ENCODE measurements around the gene FAM200C.

FAM200C gene

DNA sequence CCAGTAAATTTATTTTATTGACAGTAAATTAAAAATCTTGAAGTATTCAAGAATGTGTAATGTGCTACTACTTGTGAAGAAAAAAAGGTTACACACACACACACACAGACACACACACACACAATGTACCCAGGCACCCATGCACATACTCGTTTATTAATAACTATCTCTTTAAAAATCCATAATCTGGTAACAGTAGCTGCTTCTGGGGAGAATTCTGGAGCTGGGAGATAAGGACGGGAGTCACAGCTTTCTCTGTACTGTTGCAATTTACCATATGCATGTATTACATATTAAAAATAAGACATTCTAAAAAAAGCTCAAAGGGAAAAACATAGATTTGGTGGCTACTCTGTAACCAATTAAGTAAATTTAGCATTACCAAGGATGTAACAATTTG, 21.5 kb downstream of the FAM200C start:
- DNase-seq (ENCODE audit: low read depth): no peak
- TF ChIP-seq, protein P1, sequence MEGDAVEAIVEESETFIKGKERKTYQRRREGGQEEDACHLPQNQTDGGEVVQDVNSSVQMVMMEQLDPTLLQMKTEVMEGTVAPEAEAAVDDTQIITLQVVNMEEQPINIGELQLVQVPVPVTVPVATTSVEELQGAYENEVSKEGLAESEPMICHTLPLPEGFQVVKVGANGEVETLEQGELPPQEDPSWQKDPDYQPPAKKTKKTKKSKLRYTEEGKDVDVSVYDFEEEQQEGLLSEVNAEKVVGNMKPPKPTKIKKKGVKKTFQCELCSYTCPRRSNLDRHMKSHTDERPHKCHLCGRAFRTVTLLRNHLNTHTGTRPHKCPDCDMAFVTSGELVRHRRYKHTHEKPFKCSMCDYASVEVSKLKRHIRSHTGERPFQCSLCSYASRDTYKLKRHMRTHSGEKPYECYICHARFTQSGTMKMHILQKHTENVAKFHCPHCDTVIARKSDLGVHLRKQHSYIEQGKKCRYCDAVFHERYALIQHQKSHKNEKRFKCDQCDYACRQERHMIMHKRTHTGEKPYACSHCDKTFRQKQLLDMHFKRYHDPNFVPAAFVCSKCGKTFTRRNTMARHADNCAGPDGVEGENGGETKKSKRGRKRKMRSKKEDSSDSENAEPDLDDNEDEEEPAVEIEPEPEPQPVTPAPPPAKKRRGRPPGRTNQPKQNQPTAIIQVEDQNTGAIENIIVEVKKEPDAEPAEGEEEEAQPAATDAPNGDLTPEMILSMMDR (IDR thresholded peaks at IDR 0.05; ENCODE audit: low read length, missing control alignments): no peak
- H3K4me3 ChIP-seq (replicated peaks; ENCODE audit: low read depth, low read length): no peak overlapping the region

DNA sequence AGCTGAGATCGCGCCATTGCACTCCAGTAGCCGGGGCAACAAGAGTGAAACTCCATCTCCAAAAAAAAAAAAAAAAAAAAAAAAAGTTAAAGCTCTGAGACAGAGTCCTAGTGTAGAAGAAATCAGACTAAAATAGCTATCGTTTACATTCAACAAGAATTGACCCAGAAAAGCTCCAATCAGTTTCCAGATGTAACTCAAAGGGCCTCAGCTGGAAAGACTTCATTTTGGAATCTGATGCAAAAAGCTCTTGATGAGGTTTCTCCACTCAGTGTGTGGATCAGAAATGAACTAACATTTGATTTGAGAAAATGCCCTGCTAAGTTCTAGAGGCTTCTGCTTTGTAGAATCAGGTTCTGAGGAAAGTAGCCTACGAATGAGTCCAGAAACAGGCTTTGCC, 22.2 kb downstream of the FAM200C start:
- no peak for DNase-seq (ENCODE audit: low read depth)
- TF ChIP-seq, protein P1 (IDR thresholded peaks at IDR 0.05; ENCODE audit: low read length, missing control alignments): no peak
- H3K4me3 ChIP-seq (replicated peaks; ENCODE audit: low read depth, low read length): no peak overlapping the region

DNA sequence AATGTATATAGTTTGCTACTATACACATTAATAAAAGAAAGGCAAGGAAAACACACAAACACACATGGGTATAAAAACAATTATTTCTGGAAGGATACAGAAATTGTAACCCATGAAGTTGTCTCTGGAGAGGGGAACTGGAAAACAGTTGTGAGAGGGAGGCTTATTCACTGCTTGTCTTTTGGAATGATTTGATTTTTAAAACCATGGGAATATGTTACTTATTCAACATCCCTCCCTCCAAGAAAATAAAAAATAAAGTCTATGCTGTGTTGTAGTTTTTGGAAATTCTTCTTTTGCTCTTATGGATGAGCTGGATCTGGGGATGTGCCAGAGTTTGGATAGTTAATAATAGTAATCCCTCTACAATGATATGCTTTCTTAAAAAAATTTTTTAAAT, 23.4 kb downstream of the FAM200C start:
- no peak for DNase-seq (ENCODE audit: low read depth)
- no peak overlapping the region for H3K4me3 ChIP-seq (replicated peaks; ENCODE audit: low read depth, low read length)
- TF ChIP-seq, protein P1 (IDR thresholded peaks at IDR 0.05; ENCODE audit: low read length, missing control alignments): no peak

DNA sequence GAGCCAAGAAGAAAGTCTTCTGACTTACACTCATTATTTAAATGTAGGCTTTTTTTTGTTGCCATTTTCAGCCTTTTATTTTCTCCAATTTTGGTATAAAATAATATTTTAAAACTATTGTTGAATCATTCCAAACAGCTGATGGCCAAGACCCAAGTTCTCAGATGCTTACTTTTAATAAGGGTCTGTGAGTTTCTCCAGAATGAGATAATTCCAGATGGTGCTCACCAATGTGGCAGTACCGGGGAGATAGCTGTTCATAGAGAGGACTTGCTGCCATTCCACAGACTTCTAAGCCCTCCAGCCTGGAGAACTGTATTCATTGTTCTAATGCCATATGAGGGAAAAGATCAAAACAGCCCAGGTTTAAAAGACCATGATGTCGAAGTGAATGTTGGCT, 24.2 kb downstream of the FAM200C start:
- no peak for DNase-seq (ENCODE audit: low read depth)
- TF ChIP-seq, protein P1 (IDR thresholded peaks at IDR 0.05; ENCODE audit: low read length, missing control alignments): no peak
- no peak overlapping the region for H3K4me3 ChIP-seq (replicated peaks; ENCODE audit: low read depth, low read length)

DNA sequence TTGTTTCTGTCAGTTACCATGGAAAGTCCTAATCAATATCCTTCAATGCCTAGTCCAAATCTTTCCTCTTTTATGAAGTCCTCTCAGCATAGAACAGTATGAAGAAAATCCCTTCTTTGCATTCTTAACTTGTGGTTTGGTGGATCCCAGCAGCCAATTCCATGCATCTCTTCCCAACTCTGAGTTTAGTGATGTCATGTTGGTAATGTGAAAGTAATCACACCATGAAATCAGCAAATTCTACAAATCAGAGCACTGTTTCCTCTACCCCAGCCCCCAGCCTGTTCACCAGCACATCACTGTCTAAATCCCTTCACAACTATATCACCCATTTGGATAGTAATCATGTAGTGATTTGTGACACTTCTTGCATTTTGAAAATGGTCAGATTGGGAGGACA, 24.7 kb downstream of the FAM200C start:
- DNase-seq (ENCODE audit: low read depth): no peak
- no peak overlapping the region for H3K4me3 ChIP-seq (replicated peaks; ENCODE audit: low read depth, low read length)
- TF ChIP-seq, protein P1 (IDR thresholded peaks at IDR 0.05; ENCODE audit: low read length, missing control alignments): no peak

DNA sequence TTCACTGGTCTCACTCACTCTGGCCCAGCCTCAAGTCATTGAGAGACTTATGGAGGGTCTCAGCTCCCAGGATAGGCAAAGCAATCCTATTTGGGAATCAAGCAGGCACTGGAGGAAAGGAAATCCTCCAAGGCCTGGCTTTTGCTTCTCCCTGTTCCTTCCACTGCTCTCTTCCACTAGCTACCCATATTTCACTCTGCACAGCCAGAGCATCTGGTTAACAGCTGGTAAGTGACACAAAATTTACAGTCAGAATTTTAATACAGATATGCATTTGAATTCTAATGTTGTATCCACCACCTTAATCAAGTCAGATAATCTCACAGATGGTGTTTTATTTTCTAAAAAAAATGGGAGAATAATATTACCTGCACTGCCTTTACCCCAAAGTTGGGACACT, 28.6 kb downstream of the FAM200C start:
- DNase-seq (ENCODE audit: low read depth): no peak
- H3K4me3 ChIP-seq (replicated peaks; ENCODE audit: low read depth, low read length): no peak overlapping the region
- TF ChIP-seq, protein P1 (IDR thresholded peaks at IDR 0.05; ENCODE audit: low read length, missing control alignments): no peak

DNA sequence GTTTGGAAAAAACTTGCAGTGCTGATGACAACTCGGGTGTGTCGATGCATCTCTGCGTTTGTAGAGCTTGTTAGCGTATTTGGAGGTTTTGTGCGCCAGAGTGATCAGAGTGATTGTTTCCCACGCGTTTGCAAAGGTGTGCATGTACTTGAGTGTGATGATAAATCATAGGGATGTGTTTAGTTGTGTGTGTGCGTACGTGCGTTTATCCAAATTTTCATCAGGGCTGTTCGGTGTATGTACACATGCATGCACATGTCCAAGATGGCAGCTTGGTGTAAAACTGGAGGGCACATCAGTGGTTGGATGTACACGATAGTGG, 29.2 kb downstream of the FAM200C start:
- DNase-seq (ENCODE audit: low read depth): no peak
- TF ChIP-seq, protein P1 (IDR thresholded peaks at IDR 0.05; ENCODE audit: low read length, missing control alignments): no peak
- peak overlapping the region; percentile 53 for H3K4me3 ChIP-seq (replicated peaks; ENCODE audit: low read depth, low read length)
